ENCODE data around the gene HLA-G.

The HLA-G gene

DNA sequence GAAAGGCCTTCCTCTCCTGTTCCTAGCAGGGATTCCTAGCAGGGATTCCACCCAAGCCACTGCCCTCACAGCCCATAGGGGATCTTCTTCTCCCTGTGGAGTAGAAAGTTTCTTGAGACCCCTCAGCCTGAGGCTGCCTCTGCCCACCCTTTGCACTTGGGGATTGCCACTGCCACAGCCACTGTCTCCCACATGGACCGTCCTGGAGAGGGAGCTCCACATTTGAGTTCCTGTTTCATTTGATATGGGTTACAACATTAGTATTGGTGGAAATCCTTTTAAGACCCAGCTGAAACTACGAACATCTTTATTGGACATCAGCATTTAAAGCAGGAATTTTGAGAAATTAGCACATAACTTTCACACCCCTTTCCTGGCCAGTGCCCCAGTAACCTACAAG, 25.6 kb downstream of the HLA-G start:
- TF ChIP-seq TAF1 (IDR thresholded peaks at IDR 0.05; ENCODE audit: borderline replicate concordance, insufficient read depth, low read length), result no peak
- TF ChIP-seq, protein P1, sequence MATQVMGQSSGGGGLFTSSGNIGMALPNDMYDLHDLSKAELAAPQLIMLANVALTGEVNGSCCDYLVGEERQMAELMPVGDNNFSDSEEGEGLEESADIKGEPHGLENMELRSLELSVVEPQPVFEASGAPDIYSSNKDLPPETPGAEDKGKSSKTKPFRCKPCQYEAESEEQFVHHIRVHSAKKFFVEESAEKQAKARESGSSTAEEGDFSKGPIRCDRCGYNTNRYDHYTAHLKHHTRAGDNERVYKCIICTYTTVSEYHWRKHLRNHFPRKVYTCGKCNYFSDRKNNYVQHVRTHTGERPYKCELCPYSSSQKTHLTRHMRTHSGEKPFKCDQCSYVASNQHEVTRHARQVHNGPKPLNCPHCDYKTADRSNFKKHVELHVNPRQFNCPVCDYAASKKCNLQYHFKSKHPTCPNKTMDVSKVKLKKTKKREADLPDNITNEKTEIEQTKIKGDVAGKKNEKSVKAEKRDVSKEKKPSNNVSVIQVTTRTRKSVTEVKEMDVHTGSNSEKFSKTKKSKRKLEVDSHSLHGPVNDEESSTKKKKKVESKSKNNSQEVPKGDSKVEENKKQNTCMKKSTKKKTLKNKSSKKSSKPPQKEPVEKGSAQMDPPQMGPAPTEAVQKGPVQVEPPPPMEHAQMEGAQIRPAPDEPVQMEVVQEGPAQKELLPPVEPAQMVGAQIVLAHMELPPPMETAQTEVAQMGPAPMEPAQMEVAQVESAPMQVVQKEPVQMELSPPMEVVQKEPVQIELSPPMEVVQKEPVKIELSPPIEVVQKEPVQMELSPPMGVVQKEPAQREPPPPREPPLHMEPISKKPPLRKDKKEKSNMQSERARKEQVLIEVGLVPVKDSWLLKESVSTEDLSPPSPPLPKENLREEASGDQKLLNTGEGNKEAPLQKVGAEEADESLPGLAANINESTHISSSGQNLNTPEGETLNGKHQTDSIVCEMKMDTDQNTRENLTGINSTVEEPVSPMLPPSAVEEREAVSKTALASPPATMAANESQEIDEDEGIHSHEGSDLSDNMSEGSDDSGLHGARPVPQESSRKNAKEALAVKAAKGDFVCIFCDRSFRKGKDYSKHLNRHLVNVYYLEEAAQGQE (IDR thresholded peaks at IDR 0.05; ENCODE audit: insufficient read depth in 1 of 2, low read depth in 2 of 2, low read length in 2 of 2), result no peak
- no peak for TF ChIP-seq FOXP2 (optimal IDR thresholded peaks at IDR 0.05; ENCODE audit: borderline replicate concordance, extremely low read depth, extremely low read length, insufficient read depth)
- TF ChIP-seq SIN3A (IDR thresholded peaks at IDR 0.05; ENCODE audit: borderline replicate concordance, insufficient read depth, low read length), result no peak
- no peak for TF ChIP-seq POLR2AphosphoS5 (IDR thresholded peaks at IDR 0.05; ENCODE audit: low read depth, low read length)

DNA sequence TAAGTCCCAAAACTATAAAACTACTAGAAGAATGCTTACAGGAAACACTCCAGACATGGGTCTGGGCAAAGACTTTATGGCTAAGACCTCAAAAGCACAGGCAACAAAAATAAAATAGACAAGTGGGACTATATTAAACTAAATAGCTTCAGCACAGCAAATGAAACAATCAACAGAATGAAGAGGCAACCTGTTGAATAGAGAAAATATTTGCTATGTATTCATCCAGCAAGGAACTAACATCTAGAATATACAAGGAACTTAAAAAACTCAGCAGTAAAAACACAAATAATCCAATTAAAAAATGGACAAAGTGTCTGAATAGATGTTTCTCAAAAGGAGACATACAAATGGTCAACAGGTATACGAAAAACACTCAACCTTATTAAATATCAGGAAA, 30.4 kb downstream of the HLA-G start:
- TF ChIP-seq SIN3A (IDR thresholded peaks at IDR 0.05; ENCODE audit: borderline replicate concordance, insufficient read depth, low read length), result no peak
- TF ChIP-seq, protein P1 (IDR thresholded peaks at IDR 0.05; ENCODE audit: insufficient read depth in 1 of 2, low read depth in 2 of 2, low read length in 2 of 2), result no peak
- no peak for TF ChIP-seq POLR2AphosphoS5 (IDR thresholded peaks at IDR 0.05; ENCODE audit: low read depth, low read length)
- TF ChIP-seq FOXP2 (optimal IDR thresholded peaks at IDR 0.05; ENCODE audit: borderline replicate concordance, extremely low read depth, extremely low read length, insufficient read depth), result no peak
- TF ChIP-seq TAF1 (IDR thresholded peaks at IDR 0.05; ENCODE audit: borderline replicate concordance, insufficient read depth, low read length), result no peak

DNA sequence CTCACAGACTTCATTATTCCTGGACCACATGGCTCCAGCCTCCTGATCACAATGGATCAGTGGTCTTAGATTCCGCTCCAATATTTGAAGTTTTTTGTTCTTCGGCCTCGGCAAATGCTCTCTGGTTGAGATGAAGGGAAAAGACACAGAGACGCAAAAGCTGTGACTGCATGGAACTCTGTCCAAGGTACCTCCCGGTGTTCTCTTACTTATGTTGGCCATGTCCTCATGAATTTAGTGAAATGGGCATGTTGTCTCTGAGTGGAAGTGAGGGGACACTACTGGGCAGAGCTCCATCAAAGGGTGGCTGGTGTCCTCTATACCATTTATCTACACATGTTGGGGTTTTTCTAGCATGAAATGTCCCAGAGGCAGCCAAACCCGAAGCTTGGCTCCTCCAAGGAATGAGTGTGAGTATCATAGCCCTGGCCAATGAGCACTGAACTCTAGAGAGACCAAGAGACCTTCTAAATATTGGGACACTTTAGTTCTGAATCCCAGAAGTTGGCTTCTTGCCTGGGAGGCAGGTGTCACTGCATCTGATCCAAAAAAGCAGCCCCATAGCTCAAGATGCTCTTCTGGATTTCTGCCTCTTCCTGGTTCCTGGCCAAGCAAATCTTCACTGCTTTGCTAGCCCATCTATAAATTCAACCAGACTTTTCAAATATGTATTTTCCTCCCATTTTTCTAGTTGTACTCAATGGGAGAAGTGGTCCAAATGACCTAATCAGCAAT, 34.1 kb downstream of the HLA-G start:
- TF ChIP-seq FOXP2 (optimal IDR thresholded peaks at IDR 0.05; ENCODE audit: borderline replicate concordance, extremely low read depth, extremely low read length, insufficient read depth), result no peak
- TF ChIP-seq, protein P1 (IDR thresholded peaks at IDR 0.05; ENCODE audit: insufficient read depth in 1 of 2, low read depth in 2 of 2, low read length in 2 of 2), result peak; percentile 57 to 90; a peak in 3 of 4 replicates

DNA sequence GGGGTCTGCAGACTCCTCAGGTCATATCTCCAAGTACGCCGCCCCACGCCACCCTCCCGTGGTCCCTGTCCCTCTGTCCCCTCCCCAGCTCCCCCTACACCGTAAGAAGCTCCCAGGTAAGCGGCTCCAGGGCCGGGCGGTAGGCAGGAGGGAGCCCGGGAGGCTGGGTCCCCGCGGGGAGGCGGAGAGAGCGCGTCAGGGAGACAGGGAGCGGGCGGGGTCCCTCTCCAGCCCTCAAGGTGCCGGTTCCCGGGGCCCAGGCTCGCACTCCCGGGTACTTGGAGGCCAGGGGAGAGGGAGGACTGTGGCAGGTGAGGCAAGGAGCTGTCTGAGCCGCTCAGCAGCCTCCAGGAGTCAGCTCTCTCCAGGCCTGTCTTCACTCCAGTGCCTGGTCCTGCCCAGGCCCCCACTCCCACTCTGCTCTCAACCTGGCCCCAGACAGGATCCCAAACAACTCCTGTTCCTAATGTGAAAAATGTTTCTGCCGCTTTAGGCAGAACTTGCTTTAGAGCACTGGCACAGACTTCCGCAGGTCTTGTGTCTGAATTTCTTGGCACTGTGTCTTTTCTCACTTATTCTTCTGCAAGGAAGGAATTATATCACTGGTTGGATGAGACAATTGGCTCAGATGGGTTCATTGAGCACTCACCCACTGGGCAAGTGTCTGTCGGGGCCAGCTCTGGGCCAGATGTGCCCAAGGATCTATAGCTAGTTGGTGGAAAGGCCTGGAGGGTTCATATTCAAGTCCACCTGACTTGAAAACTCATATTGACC, 36.6 kb downstream of the HLA-G start:
- TF ChIP-seq SIN3A (IDR thresholded peaks at IDR 0.05; ENCODE audit: borderline replicate concordance, insufficient read depth, low read length) (no peak), POLR2AphosphoS5 (IDR thresholded peaks at IDR 0.05; ENCODE audit: low read depth, low read length) (no peak), TAF1 (IDR thresholded peaks at IDR 0.05; ENCODE audit: borderline replicate concordance, insufficient read depth, low read length) (no peak), FOXP2 (optimal IDR thresholded peaks at IDR 0.05; ENCODE audit: borderline replicate concordance, extremely low read depth, extremely low read length, insufficient read depth) (no peak)
- TF ChIP-seq, protein P1 (IDR thresholded peaks at IDR 0.05; ENCODE audit: insufficient read depth in 1 of 2, low read depth in 2 of 2, low read length in 2 of 2), result no peak

Data from PFSK-1 (cell line).